GM19351 (cell line): ENCODE results near the gene NFIC.
"Not testable (repeated sequence)": the region's sequence is repeated elsewhere in the genome, so short reads cannot be mapped to it uniquely, and the experiment has no call there.

Source experiments
- ATAC-seq: cut with Tn5 transposase; IDR thresholded peaks from one replicate; pipeline ENCODE4 v1.9.1; 2021; ENCODE audit warnings: mild to moderate bottlenecking, moderate library complexity; ENCODE audit not compliant: unreplicated experiment

The NFIC gene

DNA sequence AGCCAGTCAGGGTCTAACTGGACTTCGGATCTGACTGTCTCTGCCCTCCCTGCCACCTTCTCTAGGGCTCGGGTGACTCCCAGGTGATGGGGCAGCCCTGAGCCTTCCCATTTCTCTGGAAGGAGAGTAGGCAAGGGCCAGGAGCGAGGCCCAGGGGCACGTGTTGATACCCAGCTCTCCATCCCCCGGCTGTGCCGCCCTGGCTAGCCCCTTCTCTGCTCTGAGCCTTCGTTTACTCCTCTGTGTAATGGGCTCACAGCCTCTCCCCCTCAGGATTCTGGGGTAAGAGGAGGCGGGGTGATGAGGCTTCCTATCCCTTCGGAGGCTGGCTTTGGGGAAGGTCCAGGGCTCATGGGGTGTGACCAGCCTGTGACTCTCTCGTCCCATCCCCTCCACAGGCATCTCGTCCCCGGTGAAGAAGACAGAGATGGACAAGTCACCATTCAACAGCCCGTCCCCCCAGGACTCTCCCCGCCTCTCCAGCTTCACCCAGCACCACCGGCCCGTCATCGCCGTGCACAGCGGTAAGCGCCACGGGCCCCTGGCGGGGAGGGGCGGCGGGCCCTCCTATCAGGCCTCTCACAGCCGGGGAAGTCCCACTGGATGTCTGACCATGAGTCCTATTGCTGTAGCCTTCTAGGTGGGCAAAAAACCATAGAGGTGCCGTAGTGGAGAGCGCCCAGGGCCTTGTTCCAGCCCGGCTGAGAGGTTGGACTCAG is 82.4 kb downstream of the NFIC start:
- no peak for ATAC-seq

DNA sequence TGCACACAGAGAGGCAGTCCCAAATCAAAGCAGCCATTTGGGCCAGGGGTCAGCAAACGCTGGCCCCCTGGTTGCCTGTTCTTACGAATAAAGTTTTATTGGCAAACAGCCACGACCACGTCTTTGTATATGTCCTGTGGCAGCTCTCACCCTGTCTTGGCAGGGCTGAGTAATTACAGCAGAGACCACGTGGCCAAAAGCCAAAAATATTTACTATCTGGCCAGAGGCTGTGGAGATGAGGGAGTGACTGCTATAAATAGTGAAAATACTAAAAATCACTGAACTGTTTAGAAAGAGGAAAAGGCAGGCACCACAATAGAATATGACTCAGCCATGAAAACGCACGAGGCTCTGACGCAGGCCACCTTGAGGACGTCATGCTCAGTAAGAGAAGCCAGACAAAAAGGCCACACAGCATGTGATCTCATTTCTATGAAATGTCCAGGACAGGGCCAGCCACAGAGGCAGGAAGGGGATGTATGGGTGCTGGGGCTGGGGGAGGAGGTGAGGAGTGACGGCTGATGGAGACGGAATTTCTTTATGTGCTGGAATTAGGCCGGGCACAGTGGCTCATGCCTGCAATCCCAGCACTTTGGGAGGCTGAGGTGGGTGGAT is 84.5 kb downstream of the NFIC start:
- ATAC-seq: no peak

DNA sequence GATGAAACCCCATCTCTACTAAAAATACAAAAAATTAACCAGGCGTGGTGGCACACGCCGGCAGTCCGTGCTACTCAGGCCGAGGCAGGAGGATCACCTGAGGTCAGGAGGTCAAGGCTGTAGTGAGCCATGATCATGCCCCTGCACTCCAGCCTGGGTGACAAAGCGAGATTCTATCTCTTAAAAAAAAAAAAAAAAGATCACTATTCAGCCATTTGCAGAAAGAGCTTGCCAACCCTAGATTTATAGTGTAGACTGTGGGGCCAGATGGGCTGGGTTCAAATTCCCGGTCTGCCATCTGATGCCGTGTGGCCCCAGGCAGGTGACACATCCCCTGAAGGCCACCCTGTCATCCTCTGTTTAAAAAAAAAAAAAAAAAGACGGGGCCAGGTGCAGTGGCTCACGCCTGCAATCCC is 85.1 kb downstream of the NFIC start:
- no peak for ATAC-seq

DNA sequence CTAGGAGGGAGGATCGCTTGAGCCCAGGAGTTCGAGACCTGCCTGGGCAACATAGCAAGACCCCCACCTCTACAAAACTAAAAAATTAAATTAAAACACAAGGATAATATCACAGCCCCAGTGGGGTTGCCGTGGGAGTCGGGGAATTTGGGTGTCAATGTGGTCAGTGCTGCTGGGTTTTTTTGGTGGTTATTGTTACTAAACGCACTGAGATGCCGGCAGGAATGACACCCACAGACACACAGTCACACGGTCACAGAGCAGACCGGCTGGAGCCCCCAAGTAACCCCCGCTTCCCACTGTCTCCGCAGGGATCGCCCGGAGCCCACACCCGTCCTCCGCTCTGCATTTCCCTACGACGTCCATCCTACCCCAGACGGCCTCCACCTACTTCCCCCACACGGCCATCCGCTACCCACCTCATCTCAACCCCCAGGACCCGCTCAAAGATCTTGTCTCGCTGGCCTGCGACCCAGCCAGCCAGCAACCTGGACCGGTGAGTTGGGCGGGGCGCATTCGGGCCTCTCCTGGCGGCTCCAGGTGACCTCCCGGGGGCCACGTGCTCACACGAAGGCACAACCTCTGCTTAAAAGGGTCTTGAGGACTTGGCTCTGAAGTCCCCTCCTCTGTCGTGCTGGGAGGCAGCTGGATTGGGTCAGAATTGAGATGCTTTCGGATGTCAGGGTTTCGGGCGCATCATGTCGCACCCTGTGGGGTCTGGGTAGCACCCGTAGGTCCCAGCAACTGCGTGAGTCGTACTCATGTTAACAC is 86.0 kb downstream of the NFIC start:
- ATAC-seq: no peak

DNA sequence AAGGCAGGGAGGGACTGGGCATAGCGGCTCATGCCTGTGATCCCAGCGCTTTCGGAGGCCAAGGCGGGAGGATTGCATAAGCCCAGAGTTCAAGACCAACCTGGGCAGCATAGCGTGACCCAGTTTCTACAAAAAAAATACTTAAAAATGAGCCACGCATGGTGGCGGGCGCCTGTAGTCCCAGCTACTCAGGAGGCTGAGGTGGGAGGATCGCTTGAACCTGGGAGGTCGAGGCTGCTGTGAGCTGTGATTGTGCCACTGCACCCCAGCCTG is 86.5 kb downstream of the NFIC start:
- ATAC-seq: not testable (repeated sequence)

DNA sequence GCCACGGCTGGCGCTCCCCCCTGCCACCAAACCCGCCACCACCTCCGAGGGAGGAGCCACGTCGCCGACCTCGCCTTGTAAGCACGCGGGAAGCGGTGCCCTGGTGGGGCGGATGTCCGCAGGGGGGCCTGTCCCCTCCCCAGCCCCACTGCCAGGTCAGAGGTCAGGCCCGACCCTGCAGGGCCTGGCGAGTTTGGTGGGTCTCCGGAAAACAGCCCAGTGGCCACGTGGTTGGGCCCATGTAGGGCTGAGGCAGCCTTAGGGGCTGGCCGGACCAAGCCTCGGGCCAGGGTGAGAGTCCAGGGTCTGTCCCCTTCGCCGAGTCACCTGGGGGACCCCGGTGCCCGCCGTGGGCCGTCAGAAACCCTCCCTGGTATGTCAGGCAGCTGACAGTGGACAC is 87.5 kb downstream of the NFIC start:
- no peak for ATAC-seq

DNA sequence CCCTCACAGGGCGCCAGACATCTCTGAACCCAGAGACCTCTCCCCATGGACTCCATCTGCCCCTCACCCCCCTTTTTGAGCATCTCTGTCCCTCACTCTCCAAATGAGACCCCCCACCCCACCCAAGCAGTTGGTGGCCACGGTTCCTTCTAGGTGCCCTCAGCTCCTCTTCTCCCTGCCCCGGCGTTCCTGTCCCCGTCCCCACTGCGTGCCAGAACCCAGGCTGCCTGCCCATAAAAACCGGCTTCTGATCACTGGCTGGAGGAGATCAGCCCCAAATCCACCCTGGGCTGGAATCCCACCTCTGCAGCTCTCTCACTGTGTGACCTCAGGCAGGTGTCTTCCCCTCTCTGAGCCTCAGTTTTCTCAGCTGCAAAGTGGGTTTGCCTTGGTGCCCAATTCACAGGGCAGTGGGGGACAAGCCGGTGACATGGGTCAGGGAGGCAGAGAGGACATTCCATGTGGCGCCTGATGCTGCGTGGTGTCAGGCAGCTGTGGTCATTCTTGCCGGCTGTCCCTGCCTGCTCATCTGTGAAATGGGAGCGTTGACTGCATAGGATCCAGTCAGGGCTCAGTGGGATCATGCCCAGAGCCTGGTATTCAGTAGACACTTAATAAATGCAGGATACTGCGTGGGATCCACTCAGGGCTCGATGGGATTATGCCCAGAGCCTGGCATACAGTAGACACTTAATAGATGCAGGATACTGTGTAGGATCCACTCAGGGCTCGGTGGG is 88.4 kb downstream of the NFIC start:
- ATAC-seq: no peak

DNA sequence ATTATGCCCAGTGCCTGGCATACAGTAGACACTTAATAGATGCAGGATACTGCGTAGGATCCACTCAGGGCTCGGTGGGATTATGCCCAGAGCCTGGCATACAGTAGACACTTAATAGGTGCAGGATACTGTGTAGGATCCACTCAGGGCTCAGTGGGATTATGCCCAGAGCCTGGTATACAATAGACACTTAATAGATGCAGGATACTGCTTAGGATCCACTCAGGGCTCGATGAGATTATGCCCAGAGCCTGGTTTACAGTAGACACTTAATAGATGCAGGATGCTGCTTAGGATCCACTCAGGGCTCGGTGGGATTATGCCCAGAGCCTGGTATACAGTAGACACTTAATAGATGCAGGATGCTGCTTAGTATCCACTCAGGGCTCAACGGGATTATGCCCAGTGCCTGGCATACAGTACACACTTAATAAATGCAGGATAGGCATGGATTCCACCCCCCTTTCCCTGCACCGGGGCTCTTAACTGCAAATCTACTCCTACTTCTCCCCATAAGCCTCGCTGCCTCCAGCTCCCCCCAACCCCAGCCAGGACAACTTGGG is 89.1 kb downstream of the NFIC start:
- ATAC-seq: no peak

DNA sequence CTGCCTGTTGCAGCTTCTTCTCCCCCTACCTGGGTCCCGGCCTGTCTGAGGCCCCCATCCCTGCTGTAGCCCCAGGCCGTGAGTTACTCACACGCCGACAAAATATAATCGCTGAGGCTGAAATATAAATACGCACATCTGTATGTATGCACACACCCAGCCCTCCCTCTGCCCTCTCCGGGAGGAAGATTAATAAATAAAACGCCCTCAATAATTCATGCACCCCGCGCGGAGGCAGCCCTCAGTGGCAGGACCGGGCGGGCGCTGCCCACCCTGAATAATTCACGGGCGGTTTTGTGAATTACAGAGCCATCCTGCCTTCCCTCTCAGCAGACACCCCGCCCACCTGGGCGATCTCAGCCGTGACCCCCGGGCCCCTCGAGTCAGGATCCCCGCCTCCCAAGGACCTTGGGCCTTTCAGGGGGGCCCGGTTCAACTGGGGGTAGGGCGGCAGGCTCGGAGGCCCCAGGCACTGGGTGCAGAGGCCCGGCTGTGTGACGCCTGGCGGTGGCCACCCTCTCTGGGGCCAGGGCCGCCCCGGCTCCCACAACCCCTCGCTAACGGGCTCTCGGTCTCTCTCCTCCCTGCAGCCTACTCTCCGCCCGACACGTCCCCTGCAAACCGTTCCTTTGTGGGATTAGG is 89.7 kb downstream of the NFIC start:
- ATAC-seq: no peak

DNA sequence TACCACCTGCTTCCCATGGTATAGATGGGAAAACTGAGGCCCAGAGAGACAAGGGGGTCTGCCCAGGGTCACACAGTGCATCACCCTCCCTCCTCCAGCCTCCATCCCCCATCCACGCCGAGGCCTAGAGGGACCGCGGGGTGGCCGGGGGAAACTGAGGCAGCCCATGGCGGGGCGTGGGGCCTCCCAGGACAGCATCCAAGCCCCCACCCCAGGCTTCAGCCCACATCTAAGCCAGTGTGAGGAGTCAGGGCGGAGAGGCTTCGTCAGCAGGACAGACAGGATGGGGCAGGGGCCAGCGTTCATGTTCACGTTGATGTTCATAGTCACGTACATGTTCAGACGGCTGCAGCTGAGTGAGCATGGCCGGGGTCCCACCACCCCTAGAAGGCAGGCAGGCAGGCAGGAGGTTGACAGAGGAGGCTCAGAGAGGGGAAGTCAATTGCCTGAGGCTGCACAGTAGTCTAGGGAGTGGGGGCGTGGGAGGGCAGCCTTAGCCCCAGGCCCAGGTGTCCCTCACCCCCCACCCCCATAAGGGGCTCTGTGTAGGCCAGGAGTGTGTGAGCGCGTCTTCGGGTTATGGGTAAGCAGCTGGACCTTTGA is 90.6 kb downstream of the NFIC start:
- no peak for ATAC-seq

DNA sequence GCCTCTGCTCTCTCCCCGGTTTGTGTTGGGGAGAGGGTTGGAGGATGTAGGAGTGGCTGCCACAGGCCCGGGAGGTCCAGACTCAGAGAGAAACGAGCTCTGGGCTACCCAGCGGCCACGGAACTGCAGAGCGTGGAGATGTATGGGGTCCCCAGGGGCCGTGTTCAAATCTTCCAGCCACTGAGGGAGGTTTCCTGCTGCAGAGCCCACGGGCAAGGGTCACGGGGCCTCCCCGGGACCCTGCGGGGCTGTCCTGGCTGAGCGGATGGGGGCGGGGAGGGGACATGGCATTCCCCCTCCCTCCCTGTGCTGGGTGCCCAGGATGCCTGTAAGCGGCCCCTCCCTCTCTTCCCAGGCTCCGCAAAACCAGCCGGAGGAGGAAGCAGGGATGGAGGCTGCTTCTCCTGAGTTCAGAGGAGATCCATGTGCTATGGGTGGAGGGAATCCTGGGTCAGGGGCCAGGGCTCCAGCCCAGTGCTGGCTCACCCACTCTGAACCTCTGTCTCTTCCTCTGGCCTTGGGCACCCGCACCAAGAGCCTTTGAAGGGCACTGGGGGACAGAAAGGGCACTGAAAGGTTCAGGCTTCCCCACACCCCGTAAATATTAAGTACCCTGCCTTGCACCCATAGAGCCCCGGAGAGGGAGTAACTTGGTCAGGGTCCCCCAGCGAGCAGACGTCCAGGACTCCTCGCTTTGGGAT is 91.3 kb downstream of the NFIC start:
- no peak for ATAC-seq

DNA sequence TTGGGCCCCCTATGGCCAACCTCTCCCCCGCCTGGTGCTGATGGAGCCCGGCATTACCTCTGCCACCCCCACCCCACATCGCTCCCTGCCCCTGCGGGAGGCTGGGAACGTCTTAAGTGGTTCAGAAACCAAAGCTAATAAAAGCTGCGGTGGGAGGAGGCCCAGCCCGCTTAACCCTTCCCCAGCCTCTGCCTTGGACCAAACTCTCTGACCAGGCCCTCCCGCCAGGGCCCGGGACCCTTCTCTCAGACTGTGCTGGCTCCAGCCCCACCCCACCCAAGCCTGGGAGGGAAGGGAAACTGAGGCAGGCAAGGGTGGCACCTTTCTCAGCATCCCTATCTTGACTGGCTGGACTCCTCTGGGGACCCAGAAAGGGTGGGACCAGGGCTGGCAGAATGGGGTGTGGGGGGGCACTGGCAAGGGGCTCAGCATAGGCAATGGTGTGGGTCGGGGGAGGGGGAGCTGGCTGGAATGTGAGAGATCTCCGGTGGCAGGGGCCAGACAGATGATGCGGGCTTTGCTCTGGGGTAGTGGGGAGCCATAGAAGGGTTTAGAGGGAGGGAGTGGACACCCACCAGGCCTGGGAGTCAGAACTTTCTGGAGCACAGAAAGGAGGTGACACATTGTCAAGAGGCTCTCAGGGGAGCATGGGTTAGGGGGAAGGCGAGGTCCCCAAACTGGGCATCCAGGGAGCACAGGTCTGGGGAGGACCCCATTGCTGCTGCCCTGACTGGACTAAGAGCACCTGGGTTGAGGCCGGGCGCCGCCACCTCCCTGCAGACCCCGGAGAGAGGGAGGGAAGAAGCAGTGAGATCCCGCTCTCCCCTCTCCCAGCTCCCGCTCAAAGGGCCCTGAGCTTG is 92.1 kb downstream of the NFIC start:
- ATAC-seq: no peak

DNA sequence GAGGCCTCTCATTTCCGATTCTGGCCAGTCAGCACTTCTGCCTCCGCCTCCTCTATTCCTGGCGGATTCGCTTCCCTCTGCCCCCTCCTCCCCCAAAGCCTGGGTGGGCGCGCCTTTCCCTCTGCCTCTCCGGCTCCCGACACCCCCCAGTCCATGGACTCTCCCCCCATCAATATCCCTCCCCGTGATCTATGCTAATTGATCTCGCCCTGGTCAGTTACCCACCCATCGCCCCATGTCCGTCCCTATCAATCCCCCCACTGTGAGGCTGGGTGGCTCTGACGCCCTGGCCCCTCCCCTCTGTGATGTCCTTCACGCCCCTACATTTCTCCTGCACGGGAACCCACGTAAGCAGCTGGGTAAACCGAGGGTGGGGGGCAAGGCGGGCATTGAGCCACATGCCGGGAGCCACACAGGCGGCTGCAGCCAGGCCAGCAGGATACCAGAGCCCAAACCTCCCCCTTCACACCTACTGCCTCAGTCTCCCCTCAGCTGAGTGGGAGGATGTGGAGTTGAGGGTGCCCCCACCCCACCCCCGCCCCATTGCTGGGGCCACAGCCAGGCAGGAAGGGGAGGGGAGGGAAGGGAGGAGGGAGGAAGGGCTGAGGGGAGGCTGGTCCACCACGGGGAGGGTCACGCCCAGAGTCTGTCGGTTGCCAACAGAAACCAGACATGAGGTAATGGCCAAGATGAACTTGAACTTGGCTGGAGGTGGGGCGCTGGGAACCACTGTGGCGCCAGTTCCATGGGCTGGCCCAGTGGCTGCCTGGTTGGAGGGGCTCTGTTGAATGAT is 92.9 kb downstream of the NFIC start:
- no peak for ATAC-seq

DNA sequence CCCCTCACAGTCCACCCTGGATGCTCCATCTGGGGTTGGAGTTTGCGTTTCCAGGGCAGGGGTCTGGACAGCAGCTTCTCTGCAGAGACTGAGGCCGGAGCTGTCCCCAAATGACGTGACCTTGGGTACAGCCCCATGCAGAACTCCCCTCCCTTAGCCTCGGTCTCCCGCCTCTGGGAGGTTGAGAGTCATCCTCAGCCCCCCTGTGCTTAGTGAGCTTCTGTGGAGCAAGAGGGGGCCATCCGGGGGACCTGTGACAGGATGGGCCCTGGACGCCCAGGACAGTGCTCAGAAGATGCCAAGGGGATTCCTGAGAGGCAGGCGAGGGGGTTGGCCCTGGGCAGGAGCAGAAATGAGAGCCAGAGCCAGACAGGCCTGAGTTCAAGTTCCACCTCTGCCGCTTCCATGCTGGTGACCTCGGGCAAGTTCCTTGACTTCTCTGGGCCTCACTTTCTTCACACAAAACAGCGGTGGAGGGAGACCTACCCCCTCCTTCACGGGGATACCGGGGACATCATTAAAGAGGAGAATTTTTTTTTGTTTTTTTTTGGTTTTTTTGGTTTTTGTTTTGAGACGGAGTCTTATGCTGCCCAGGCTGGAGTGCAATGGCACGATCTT is 93.7 kb downstream of the NFIC start:
- no peak for ATAC-seq

DNA sequence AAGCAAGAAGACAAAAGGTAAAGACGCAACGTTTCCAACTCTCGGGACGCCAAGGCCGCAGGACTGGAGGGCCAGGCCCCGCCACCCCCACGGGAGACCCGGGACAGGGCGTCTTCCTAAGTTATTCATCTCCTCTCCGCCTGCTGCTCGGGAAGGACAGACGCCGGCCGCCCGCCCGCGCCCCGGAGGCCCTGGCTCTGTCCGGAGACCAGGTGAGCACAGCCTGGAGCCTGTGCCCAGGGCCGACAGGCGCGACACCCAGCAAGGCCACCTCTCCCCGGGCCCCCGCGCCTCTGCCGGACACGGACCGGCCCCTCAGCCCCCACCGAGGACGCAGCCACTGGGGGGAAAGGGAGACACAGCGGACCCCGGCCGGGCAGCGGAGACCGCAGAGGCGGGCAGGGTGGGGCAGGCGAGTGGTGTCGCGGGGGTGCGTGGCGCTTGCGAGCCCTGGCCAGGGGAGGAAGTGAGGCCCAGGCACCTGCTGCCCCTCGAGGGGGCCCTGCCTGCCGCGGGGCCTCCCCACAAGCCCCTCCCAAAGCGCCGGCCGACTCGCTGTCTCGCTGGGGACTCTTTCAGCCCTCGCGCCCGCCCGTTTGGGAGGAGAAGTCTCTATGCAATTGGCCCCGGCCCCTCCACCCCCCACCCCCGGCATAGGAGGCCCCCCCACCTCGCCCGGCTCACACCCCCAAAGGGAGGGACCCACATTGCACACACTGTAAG is 96.8 kb downstream of the NFIC start:
- no peak for ATAC-seq

DNA sequence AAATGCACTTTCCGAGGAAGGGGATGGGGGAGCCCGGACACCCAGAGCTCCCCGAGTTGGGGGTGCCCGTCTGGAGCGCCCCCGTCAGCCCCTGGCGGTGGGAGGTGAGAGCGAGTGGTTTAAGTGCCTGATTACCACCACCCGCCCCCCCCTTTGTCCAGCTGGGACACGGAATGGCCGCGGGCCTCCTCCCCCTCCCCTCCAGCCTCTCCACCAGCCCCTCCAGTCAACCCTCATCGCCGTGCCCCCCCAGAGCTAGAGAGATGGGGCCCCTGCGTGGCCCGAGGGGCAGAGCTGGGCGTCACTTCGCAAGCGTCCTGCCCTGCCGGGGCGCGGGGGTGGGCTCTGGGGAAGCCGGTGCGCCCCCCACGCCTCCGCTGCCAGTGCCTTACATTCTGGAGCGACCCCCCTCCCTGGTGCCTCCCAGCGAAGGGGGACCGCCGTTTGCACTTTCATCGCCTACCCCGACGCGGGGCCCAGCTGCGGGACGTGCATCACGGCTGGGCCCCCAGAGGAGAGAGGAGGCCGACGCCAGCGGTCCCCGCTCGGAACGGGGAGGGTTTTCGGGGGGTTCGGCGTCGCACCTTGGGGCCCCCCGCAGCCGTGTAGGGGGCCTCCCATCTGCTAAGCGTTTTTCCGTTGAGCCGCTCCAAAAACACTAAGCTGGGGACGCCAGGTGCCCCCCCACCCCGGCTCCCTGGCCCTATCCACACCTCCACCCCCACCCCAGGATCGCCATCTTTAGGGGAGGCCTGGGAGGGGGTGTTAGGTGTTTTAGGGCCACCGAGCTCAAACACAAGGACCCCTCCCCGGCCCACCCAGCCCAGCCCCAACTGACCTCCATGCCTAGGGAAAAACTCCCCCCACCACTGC is 97.6 kb downstream of the NFIC start:
- ATAC-seq: no peak
